GM21390 (cell line): ENCODE measurements around the gene ROBO4.

Experiments
- ATAC-seq: cut with Tn5 transposase; IDR thresholded peaks from one replicate; pipeline ENCODE4 v1.9.1; 2021; ENCODE audit not compliant: unreplicated experiment

ROBO4 gene

DNA sequence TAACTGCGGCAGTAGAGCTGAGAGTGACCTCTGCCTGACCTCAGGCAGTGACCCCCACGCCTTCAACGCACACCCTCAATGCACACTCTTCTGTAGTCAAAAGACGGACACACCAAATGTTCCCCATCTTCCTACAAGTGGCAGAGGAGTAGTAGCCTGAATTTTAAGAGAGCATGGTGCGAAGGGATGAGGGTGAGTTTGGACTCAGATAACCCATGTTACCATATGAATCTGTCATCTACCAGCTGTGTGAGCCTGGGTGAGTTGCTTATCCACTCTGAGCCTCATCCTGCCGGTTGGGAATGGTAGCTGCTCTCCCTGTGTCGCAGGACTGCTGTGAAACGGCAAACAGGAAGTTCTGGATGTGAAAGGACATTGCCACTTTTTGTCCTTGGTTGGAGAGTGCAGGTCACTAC, 53.0 kb downstream of the ROBO4 start:
- ATAC-seq: no peak

DNA sequence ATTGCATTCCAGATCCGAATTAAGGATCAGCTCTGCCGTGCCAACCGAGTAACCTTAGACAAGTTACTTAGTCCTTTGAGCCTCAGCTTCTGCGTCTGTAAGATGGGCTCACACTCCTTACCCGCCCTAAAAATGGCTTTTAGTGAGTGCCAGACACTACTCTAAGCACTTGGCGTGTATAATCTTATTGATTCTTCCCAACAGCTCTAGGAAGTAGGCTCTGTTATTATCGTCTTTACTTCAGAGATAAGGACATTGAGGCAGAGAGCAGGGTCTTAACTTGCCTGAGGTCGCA, 54.1 kb downstream of the ROBO4 start:
- no peak for ATAC-seq

DNA sequence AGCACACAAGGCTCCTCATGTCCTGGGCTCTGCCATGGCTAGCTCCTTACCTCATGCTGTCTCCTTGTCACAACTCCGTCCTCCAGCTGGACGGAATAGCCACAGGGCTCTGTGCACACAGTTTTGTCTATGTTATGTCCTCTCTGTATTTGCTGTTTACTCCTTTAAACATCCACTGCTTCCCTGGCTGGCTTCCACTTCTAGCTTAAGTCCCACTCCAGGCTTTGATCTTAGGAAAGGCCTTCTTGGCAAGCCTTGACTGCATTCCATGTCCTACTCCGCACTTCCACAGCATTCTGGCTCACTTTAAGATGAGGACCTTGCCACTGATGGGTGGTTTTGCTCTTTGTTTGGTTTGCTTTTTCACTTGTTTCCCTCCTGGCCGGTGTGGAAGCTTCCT, 55.4 kb downstream of the ROBO4 start:
- ATAC-seq: no peak

- ATAC-seq: no peak
These were observed 55.8 kb downstream of the ROBO4 start for GRCh38 chr11:124841840-124842239.

- ATAC-seq: no peak
These were observed 56.5 kb downstream of the ROBO4 start for GRCh38 chr11:124841201-124841600.

DNA sequence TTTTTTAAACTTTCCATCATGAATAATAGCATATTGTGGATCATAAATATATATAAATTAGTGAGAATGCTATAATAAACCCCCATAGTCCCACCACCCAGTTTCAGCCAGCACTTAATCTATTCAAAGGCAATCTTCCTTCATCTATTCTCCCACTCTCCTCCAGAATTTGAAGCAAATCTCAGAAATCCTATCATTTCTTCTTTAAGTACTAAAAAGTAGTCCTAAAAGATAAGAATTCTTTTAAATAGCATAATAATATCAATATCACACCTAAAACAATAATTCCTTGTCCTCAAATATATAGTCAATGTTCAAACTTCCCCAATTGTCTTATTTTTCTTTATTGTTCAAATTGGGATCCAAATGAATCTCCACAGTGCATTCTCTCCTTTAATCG, 57.0 kb downstream of the ROBO4 start:
- ATAC-seq: no peak

DNA sequence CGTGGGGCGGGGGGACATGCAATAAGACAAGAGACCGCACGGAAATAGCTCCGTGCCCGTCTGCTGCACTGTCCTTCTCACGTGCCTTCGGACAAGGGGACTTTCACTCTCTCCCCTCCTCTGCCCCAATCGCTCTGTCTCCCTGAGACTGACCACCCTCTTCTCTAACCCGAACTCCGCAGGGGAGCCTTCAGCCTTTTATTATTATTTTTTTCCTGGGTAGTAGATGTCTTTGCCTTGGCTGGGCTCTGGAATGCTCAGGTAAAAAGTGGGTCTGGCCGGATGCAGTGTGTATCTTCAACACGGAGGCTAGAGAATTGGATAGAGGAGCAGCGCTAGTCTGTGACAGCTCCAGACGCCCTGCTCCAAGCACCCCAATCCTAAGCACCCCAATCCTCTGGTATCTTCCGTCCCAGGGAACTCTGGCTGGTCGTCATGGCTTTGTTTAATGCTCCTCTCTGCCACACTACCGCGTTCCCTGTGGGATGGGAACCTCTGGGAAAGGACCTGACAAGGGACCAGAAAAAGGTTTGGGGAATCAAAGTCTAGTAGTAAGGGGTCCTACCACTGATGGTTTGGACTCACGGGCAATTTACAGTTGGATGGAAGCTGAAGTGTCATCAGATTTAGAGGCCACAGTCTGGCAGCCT, 57.6 kb downstream of the ROBO4 start:
- no peak for ATAC-seq

GRCh38 chr11:124839128-124839971, 58.3 kb downstream of the ROBO4 start:
- no peak for ATAC-seq

GRCh38 chr11:124838805-124839127, 58.9 kb downstream of the ROBO4 start:
- no peak for ATAC-seq

DNA sequence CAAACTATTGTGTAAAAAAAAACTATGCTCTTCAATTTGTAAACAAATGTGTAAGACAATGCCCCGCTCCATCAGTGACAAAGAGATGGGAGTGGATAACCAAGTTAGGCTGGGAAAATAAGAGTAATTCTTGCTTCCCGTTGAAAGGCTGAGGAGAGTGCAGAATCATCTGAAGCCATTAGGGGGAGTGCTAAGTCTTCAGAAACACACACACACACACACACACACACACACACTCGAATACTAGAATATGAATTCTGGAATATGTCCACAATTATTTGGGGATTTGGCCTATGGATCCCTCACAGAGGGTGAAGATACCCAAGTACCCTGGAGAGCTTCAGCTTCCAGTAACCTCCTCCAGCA, 60.2 kb downstream of the ROBO4 start:
- no peak for ATAC-seq

DNA sequence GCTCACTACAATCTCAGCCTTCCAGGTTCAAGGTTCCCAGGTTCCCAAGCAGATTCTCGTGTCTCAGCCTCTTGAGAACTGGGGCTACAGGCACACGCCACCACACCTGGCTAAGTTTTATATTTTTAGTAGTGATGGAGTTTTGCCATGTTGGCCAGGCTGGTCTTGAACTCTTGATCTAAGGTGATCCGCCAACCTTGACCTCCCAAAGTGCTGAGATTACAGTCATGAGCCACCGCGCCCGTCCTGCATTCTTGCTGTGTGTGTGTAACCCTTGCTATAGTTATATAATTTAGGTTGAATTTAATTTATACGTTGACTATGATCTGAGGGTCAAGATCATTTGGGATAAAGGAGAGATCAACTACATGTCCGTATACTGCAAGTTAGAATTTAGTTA, 61.7 kb downstream of the ROBO4 start:
- no peak for ATAC-seq

DNA sequence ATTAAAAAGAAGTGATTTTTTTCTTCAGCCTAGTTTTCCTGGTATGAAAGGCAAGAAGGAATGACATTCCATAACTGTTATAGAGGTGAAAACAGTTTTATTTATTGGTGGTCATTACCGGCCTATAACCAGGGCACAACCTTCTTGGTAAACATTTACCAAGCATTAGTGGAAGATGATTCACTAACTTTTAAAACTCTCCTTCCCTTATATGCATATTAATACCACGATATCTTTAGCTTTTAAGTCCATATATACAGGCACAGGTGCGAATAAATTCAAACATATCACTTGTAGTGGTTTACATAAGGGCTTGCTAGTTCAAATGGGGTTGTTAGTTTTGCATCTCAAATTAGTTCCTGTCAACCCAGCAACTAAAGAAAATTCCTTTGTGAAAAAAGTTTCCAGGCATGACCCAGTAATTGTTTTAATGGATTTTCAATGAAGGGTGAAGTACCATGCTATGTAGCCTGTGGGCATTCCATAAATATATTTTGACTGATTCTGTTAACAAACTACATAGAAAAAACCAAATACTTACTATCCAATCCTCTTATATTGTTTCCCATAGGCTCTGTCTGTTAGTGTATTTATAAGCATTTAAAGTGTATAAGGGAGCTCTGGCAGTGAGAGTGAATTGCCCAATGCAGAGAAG, 63.0 kb downstream of the ROBO4 start:
- no peak for ATAC-seq
